Esophagus muscularis mucosa (tissue), 3 donors: ENCODE measurements around the gene SREBF2.

Experiments used
- CTCF ChIP-seq, 3 experiments: fragments of 200-600 bp in 2 of 3; fragments of 450-650 bp in 1 of 3; sonication (generic) in 2 of 3; IDR thresholded peaks; one replicate each; pipeline ENCODE4 v1.5.1; 2017 to 2019; ENCODE audit warnings: antibody characterized with exemption in 3 of 3, mild to moderate bottlenecking in 2 of 3, moderate library complexity in 1 of 3
- POLR2A ChIP-seq: fragments of 450-650 bp; IDR thresholded peaks from one replicate; pipeline ENCODE4 v1.6.1; 2017; ENCODE audit warnings: antibody characterized with exemption, moderate library complexity, mild to moderate bottlenecking, low read depth
- POLR2AphosphoS5 ChIP-seq, 2 donors: sonication (generic); formaldehyde crosslinking; IDR thresholded peaks; one replicate each; pipeline ENCODE4 v1.6.1; 2017; ENCODE audit warnings: antibody characterized with exemption in 2 of 2

- TF ChIP-seq CTCF (IDR thresholded peaks at IDR 0.05) (no peak), POLR2AphosphoS5 (IDR thresholded peaks at IDR 0.05) (no peak), POLR2A (no peak)
Measured at GRCh38 chr22:41805639-41806038, 27.3 kb upstream of the SREBF2 start.
